GM08714 (cell line): ENCODE measurements around the gene SLC16A5.
"Not testable (repeated sequence)": the region's sequence is repeated elsewhere in the genome, so short reads cannot be mapped to it uniquely, and the experiment has no call there.

ENCODE experiments used
- H3K4me3 ChIP-seq: fragments of 200-500 bp; sonication (Bioruptor generic); 2 replicates; pipeline ENCODE4 v1.5.1; 2014; ENCODE audit warnings: mild to moderate bottlenecking, low read length, inconsistent platforms
- ZNF274 ChIP-seq: IDR thresholded peaks from 2 replicates; pipeline ENCODE4 v1.6.1; 2012; ENCODE audit warnings: mild to moderate bottlenecking, low read depth, low read length

SLC16A5 gene

GRCh38 chr17:75059369-75060345 is 28.1 kb upstream of the SLC16A5 start:
- no peak overlapping the region for H3K4me3 ChIP-seq
- no peak for TF ChIP-seq ZNF274

- no peak for TF ChIP-seq ZNF274
- no peak overlapping the region for H3K4me3 ChIP-seq
These were observed 27.2 kb upstream of the SLC16A5 start for GRCh38 chr17:75060434-75061054.

GRCh38 chr17:75061055-75061438 is 26.7 kb upstream of the SLC16A5 start:
- no peak for TF ChIP-seq ZNF274
- H3K4me3 ChIP-seq = no peak overlapping the region

GRCh38 chr17:75061618-75062017 is 26.1 kb upstream of the SLC16A5 start:
- TF ChIP-seq ZNF274 = no peak
- H3K4me3 ChIP-seq = no peak overlapping the region

DNA sequence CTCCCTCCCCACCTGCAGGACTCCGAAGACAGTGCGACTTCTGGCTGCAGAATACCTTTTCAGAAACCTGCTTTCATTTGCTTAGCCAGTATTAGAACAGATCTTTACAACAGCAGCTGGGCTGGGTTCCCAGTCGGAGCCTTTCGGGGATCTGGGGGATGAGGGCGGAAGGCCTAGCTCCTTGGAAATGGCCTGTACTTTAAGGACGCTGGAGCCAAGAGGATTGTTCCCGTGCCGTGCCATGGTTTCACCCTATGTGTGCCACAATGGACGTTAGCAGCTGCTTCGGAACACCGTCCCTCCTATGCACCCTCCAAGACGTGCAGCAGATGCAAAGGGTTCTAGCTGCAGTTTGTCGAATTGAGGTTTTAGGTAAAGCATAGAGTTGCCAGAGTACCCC is 24.6 kb upstream of the SLC16A5 start:
- TF ChIP-seq ZNF274 = no peak
- no peak overlapping the region for H3K4me3 ChIP-seq

DNA sequence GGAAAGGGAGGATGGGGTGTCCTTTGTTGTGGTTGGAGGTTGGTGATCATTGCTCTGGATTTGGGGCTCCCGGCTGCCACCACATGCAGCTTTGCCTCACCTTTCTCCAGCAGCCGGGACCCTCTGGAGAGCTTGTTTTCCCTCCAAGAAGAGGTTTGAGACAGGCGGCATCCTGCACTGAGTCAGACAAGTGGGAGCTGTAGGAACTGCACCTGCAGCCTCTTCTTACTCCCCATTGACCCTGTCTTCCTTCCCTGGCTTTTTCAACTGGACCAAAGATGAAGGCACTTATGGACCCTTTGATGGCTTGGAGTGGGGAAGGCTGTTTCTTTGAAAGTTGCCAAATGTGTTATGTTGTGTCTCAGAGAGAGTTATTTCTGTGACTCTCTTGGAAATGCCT is 24.1 kb upstream of the SLC16A5 start:
- no peak overlapping the region for H3K4me3 ChIP-seq
- no peak for TF ChIP-seq ZNF274

DNA sequence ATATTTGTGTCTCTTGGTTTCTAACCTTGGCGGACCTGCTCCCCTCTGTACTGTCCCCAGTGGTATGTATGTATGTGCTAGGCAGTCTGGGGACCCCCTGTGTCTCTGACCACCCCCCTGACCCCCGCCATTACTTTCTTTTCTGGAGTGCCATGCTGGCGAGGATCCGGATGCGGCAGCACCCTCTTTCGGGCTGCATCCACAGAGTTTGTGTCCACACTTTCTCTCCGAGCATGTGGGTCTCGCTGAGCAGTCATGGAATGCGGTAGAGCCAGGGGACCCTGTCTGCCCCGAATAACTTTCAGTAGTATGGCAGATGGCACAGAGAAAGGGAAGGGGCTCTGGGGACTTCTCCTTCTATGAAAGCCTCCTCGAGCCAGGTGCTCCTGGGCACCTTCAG is 23.7 kb upstream of the SLC16A5 start:
- no peak overlapping the region for H3K4me3 ChIP-seq
- no peak for TF ChIP-seq ZNF274

GRCh38 chr17:75064460-75064859 is 23.3 kb upstream of the SLC16A5 start:
- TF ChIP-seq ZNF274 = no peak
- H3K4me3 ChIP-seq = no peak overlapping the region

DNA sequence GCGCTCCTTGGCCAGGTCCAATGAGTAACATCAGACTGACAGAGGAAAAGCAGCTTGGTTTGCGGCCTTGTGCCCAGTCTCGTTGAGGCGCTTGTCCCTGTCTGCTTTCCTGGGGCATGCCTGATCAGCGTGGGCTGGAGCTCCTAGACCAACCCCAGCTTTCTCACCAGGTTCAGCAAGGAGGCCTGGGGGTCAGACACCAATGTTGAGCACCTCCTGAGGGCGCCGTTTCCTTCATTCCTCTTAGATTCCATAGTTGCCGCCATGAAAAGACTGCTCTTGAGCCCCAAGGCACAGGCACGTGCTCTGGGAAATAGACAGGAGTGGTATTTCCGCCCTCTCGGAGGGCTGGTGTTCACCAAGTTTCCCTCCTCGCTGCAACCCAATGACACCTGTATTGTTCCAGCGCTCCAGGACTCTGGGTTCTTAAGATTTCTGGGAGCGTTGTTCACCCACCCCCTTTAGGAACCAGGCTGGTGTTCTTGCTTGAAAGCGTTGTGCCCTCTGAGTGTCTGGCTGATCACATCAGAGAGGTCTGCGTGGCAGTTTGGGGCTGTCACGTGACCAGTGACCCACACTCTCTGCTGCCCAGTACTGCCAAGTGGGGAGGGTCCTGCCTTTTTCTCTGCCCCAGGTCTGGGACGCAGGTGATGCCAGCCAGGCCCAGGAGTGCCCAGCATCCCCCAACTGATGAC is 22.7 kb upstream of the SLC16A5 start:
- no peak overlapping the region for H3K4me3 ChIP-seq
- no peak for TF ChIP-seq ZNF274

- H3K4me3 ChIP-seq = no peak overlapping the region
- TF ChIP-seq ZNF274 = no peak
These were observed 22.1 kb upstream of the SLC16A5 start for GRCh38 chr17:75065562-75066151.

DNA sequence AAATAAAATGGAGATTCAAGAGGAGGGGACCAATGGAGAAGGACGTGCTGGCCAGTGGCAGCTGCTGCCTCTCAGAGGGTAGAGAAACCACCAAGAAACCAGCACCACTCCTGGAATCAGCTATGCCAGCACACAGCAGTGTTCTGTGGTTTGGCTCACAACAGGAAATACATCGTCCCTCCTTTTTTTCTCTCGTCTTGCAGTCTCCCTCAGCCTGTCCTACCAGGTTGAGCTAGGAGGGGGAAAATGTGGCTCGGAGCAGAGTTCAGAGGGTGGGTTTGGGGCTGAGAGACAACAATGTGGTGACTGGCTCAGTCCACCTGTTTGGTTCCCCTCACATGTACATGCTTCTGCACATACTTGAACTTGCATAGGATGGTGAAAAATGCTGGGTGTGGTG is 19.9 kb upstream of the SLC16A5 start:
- no peak overlapping the region for H3K4me3 ChIP-seq
- TF ChIP-seq ZNF274 = no peak

DNA sequence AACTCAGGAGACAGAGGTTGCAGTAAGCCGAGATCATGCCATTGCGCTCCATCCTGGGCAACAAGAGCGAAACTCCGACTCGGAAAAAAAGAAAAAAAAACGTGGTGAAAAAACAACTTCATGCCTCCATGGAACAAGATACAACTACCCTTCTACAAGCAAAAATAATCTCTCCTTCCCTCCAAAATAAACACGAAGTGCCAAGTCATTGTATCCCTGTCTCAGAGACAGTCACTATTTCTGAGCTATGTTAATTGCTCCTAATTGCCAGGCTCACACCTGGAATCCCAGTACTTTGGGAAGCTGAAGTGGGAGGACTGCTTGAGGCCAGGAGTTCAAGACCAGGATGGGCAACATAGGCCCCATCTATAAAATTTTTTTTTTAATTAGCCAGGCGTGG is 19.0 kb upstream of the SLC16A5 start:
- H3K4me3 ChIP-seq = no peak overlapping the region
- no peak for TF ChIP-seq ZNF274

- no peak overlapping the region for H3K4me3 ChIP-seq
- TF ChIP-seq ZNF274 = no peak
These were observed 18.0 kb upstream of the SLC16A5 start for GRCh38 chr17:75069783-75070182.

GRCh38 chr17:75071478-75072271 is 16.1 kb upstream of the SLC16A5 start:
- not testable (repeated sequence) for H3K4me3 ChIP-seq

GRCh38 chr17:75072909-75073308 is 14.8 kb upstream of the SLC16A5 start:
- H3K4me3 ChIP-seq = not testable (repeated sequence)
